Tibial nerve (tissue), 4 donors: ENCODE measurements around the gene CCPG1. TPM values are rescaled to one million over a fixed set of nuclear protein-coding genes. Genes with fewer than 3 reads are reported as not detected.

ENCODE experiments used
- DNase-seq, 2 donors: peaks; one replicate each; pipeline ENCODE4 v3.0.0-alpha.2; 2019; ENCODE audit warnings: low spot score in 2 of 2
- H3K27ac ChIP-seq, 4 donors: fragments of 200-600 bp; sonication (generic) in 3 of 4; one replicate each; pipeline ENCODE4 v1.5.1; 2017 to 2019; ENCODE audit warnings: mild to moderate bottlenecking in 1 of 4
- H3K27me3 ChIP-seq, 2 donors: fragments of 200-600 bp; sonication (generic) in 1 of 2; one replicate each; pipeline versions ENCODE4 v1.5.1 to v1.6.0; 2017 to 2019
- H3K36me3 ChIP-seq, 3 donors: fragments of 200-600 bp; sonication (generic); one replicate each; pipeline ENCODE4 v1.5.1; 2018 to 2019
- H3K4me1 ChIP-seq, 4 donors: fragments of 200-600 bp; sonication (generic) in 3 of 4; one replicate each; pipeline ENCODE4 v1.5.1; 2017 to 2019
- H3K4me3 ChIP-seq, 4 donors: fragments of 200-600 bp; sonication (generic) in 3 of 4; one replicate each; pipeline ENCODE4 v1.5.1; 2017 to 2019; ENCODE audit warnings: mild to moderate bottlenecking in 1 of 4, moderate library complexity in 1 of 4
- H3K9me3 ChIP-seq, 4 donors: fragments of 200-600 bp; sonication (generic) in 3 of 4; one replicate each; pipeline ENCODE4 v1.5.1; 2017 to 2019
- CTCF ChIP-seq, 5 experiments: fragments of 200-600 bp in 3 of 5; fragments of 450-650 bp in 2 of 5; sonication (generic) in 3 of 5; IDR thresholded peaks; one replicate each; pipeline ENCODE4 v1.5.1; 2016 to 2019; ENCODE audit warnings: antibody characterized with exemption in 5 of 5, mild to moderate bottlenecking in 3 of 5, moderate library complexity in 2 of 5
- EP300 ChIP-seq, 2 donors: sonication (generic); formaldehyde crosslinking; IDR thresholded peaks; one replicate each; pipeline ENCODE4 v1.6.1; 2017; ENCODE audit warnings: antibody characterized with exemption in 2 of 2, mild to moderate bottlenecking in 1 of 2
- POLR2A ChIP-seq, 2 donors: fragments of 450-650 bp; IDR thresholded peaks; one replicate each; pipeline ENCODE4 v1.6.1; 2017; ENCODE audit warnings: antibody characterized with exemption in 2 of 2, mild to moderate bottlenecking in 2 of 2, moderate library complexity in 2 of 2
- WGBS, 2 donors: methylation state at CpG; one replicate each; pipeline ENCODE4 v1.1.5; 2018; 5-methylcytosine and 5-hydroxymethylcytosine counted together
- total RNA-seq, 4 donors: library from RNA; depleted of rRNA; stranded (reverse); fragments of >200 nt; gene quantifications; one replicate each; pipeline ENCODE4 v1.1.0, GENCODE V29; 2016

The CCPG1 gene
- total RNA-seq, 4 donors from 2014 or later, result 48.0 to 70.2 (median 63.6) TPM

DNA sequence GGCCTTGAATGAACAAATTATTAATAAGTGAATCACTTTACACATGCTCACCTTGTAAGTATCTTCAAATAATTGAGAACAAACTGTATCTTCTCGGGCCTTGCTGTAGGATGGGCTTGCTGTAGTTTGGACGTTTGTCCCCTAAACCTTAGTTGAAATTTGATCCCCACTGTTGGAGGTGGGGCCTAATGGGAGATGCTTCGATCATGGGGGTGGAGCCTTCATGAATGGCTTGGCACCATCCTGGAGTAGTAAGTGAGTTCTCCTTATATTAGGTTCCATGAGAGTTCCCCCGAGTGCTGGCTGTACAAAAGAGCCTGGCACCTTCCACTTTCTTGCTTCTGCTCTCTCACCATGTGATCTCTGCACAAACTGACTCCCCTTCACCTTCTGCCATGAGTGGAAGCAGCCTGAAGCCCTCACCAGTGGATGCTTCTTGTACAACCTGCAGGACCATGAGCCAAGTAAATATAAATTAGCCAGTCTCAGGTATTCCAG lies 59.8 kb downstream of the CCPG1 start:
- H3K36me3 ChIP-seq, result peaks cover 0 to 30% (median 0%) of the 10 kb centered on the region in 3 donors
- H3K9me3 ChIP-seq, result no peaks in the 10 kb centered on the region
- WGBS, 2 donors, result 54 to 56% methylated on average over 4 of the region's 4 CpGs
- TF ChIP-seq POLR2A (IDR thresholded peaks at IDR 0.05) (no peak), CTCF (IDR thresholded peaks at IDR 0.05) (no peak), EP300 (IDR thresholded peaks at IDR 0.05) (no peak)
- H3K4me1 ChIP-seq, result peaks cover 0 to 6% (median 0%) of the 10 kb centered on the region in 4 donors
- H3K4me3 ChIP-seq, result no peak overlapping the region
- no peak overlapping the region for H3K27ac ChIP-seq
- no peak for DNase-seq
- H3K27me3 ChIP-seq, result no peaks in the 10 kb centered on the region

DNA sequence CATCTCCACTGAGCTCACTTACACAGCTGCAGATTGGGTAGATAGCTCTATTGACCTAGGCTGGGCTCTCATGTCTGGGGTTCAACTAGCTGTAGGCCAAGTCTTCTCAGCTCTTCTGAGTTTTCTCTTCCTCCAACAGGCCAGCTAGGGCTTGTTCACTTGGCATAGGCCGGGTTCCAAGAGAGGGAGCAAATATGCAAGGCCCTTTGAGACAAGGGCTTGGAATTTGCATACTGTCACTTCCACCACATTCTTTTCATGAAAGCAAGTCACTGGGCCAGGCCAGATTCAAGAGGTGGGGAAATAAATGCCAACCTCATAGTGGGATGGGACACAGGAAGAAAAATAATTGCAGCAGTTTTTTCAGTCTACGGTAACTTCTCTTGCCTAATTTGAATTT lies 64.0 kb downstream of the CCPG1 start:
- peaks cover 0 to 33% (median 0%) of the 10 kb centered on the region in 3 donors for H3K36me3 ChIP-seq
- H3K4me1 ChIP-seq, result peaks cover 0 to 6% (median 0%) of the 10 kb centered on the region in 4 donors
- 57 to 67% methylated on average over 2 of the region's 2 CpGs for WGBS, 2 donors
- H3K9me3 ChIP-seq, result no peaks in the 10 kb centered on the region
- no peak for DNase-seq
- no peak overlapping the region for H3K27ac ChIP-seq
- H3K27me3 ChIP-seq, result no peaks in the 10 kb centered on the region
- TF ChIP-seq CTCF (IDR thresholded peaks at IDR 0.05) (no peak), EP300 (IDR thresholded peaks at IDR 0.05) (no peak), POLR2A (IDR thresholded peaks at IDR 0.05) (no peak)
- H3K4me3 ChIP-seq, result no peak overlapping the region

- no peaks in the 10 kb centered on the region for H3K9me3 ChIP-seq
- peaks cover 0 to 34% (median 0%) of the 10 kb centered on the region in 3 donors for H3K36me3 ChIP-seq
- DNase-seq, result no peak
- H3K4me3 ChIP-seq, result no peak overlapping the region
- TF ChIP-seq EP300 (IDR thresholded peaks at IDR 0.05) (no peak), POLR2A (IDR thresholded peaks at IDR 0.05) (no peak), CTCF (IDR thresholded peaks at IDR 0.05) (no peak)
- peaks cover 0 to 6% (median 0%) of the 10 kb centered on the region in 4 donors for H3K4me1 ChIP-seq
- 24 to 35% methylated on average over 2 of the region's 2 CpGs for WGBS, 2 donors
- no peaks in the 10 kb centered on the region for H3K27me3 ChIP-seq
- H3K27ac ChIP-seq, result no peak overlapping the region
These were observed 65.0 kb downstream of the CCPG1 start for GRCh38 chr15:55343168-55343567.

DNA sequence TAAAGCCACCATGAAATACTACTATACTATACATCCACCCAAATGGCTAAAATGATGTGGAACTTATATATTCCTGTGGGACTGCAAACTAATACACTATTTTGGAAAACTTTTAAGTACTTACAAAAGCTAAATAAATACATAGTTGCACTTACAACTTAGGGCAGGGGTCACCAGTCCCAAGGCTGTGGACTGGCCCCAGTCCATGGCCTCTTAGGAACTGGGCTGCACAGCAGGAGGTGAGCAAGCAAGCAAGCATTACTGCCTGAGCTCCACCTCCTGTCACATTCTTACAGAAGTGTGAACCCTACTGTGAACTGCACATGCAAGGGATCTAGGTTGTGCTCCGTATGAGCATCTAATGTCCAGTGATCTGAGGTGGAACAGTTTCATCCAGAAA lies 71.0 kb downstream of the CCPG1 start:
- Histone ChIP-seq H3K36me3 (peaks cover 0 to 76% (median 0%) of the 10 kb centered on the region in 3 donors), H3K27me3 (no peaks in the 10 kb centered on the region), H3K27ac (no peak overlapping the region), H3K9me3 (no peaks in the 10 kb centered on the region), H3K4me1 (no peaks in the 10 kb centered on the region), H3K4me3 (no peak overlapping the region)
- TF ChIP-seq CTCF (IDR thresholded peaks at IDR 0.05) (no peak), EP300 (IDR thresholded peaks at IDR 0.05) (no peak), POLR2A (IDR thresholded peaks at IDR 0.05) (no peak)
- 79 to 100% methylated on average over 1 of the region's 1 CpG for WGBS, 2 donors
- DNase-seq, result no peak

- TF ChIP-seq POLR2A (IDR thresholded peaks at IDR 0.05) (no peak), EP300 (IDR thresholded peaks at IDR 0.05) (no peak), CTCF (IDR thresholded peaks at IDR 0.05) (no peak)
- H3K36me3 ChIP-seq, result peaks cover 0 to 84% (median 0%) of the 10 kb centered on the region in 3 donors
- no peak overlapping the region for H3K27ac ChIP-seq
- 97 to 100% methylated on average over 1 of the region's 1 CpG for WGBS, 2 donors
- H3K4me1 ChIP-seq, result no peaks in the 10 kb centered on the region
- H3K27me3 ChIP-seq, result no peaks in the 10 kb centered on the region
- no peak overlapping the region for H3K4me3 ChIP-seq
- H3K9me3 ChIP-seq, result no peaks in the 10 kb centered on the region
- DNase-seq, result no peak
These were observed 73.2 kb downstream of the CCPG1 start for GRCh38 chr15:55334997-55335396.
